ENCODE data around the gene WNT9A. TPM values are rescaled to one million over a fixed set of nuclear protein-coding genes. Genes with fewer than 3 reads are reported as not detected.

The WNT9A gene
- total RNA-seq (2022; extraction: Qiagen RNA extraction): 5.6 to 8.6 TPM (median 7.2 TPM) in 5 replicates

GRCh38 chr1:227947676-227948492 is at the start of gene WNT9A:
WNT9A (minus strand) TSS chr1:227947932; CDS start chr1:227947887, 45 bp downstream.

Other genes with a start within 250 kb of the WNT9A start
- gene JMJD4, start 212.6 kb downstream of the WNT9A start, total RNA-seq (2022; extraction: Qiagen RNA extraction): 27.0 to 31.2 TPM (median 29.1 TPM) in 5 replicates
- 26.4 to 29.7 TPM (median 28.7 TPM) in 5 replicates for gene SNAP47, start 212.5 kb downstream of the WNT9A start, total RNA-seq (2022; extraction: Qiagen RNA extraction)
- not detected in 5 replicates for gene PRSS38, start 132.3 kb downstream of the WNT9A start, total RNA-seq (2022; extraction: Qiagen RNA extraction)
- 0.02 to 0.05 TPM (median 0.03 TPM) in 3 of 5 replicates, not detected in the others for gene WNT3A, start 59.1 kb upstream of the WNT9A start, total RNA-seq (2022; extraction: Qiagen RNA extraction)
- 404 to 442 TPM (median 437 TPM) in 5 replicates for gene ARF1, start 134.8 kb upstream of the WNT9A start, total RNA-seq (2022; extraction: Qiagen RNA extraction)
- gene C1orf35, start 155.4 kb upstream of the WNT9A start, total RNA-seq (2022; extraction: Qiagen RNA extraction): 27.6 to 38.6 TPM (median 36.4 TPM) in 5 replicates
- 65.1 to 91.8 TPM (median 89.6 TPM) in 5 replicates for gene MRPL55, start 161.4 kb upstream of the WNT9A start, total RNA-seq (2022; extraction: Qiagen RNA extraction)
- 120 to 151 TPM (median 148 TPM) in 5 replicates for gene GUK1, start 192.3 kb upstream of the WNT9A start, total RNA-seq (2022; extraction: Qiagen RNA extraction)
- 0.29 to 0.51 TPM (median 0.39 TPM) in 5 replicates for gene GJC2, start 202.0 kb upstream of the WNT9A start, total RNA-seq (2022; extraction: Qiagen RNA extraction)
- 4.6 to 7.6 TPM (median 4.9 TPM) in 5 replicates for gene IBA57, start 217.9 kb upstream of the WNT9A start, total RNA-seq (2022; extraction: Qiagen RNA extraction)